Urinary bladder (tissue), 4 donors: Measurements from ENCODE around the gene ZNF181. TPM values are rescaled to one million over a fixed set of nuclear protein-coding genes. Genes with fewer than 3 reads are reported as not detected.

Experiments
- DNase-seq: peaks from one replicate; pipeline ENCODE4 v3.0.0-alpha.2; 2015; ENCODE audit errors: extremely low spot score
- H3K27ac ChIP-seq: one replicate; pipeline ENCODE4 v1.5.1; 2013; ENCODE audit warnings: low read depth, mild to moderate bottlenecking, moderate library complexity
- H3K36me3 ChIP-seq: one replicate; pipeline ENCODE4 v1.6.1; 2013; ENCODE audit warnings: mild to moderate bottlenecking, moderate library complexity; ENCODE audit not compliant: insufficient read depth
- H3K4me1 ChIP-seq: one replicate; pipeline ENCODE4 v1.6.1; 2013; ENCODE audit warnings: mild to moderate bottlenecking, moderate library complexity; ENCODE audit not compliant: insufficient read depth
- H3K4me3 ChIP-seq: one replicate; pipeline ENCODE4 v1.5.1; 2013; ENCODE audit warnings: low read depth, low read length
- WGBS: extraction: QIAGEN DNeasy Blood & Tissue Kit; methylation state at CpG from one replicate; pipeline ENCODE4 v1.1.7; 2013; 5-methylcytosine and 5-hydroxymethylcytosine counted together
- polyA plus RNA-seq: library from polyadenylated mRNA; stranded (reverse); fragments of 200-250 nt; gene quantifications from one replicate; pipeline ENCODE4 v1.2.3, GENCODE V29; 2013
- total RNA-seq: library from RNA; depleted of rRNA; stranded (reverse); fragments of >200 nt; gene quantifications from one replicate; pipeline ENCODE4 v1.2.3, GENCODE V29; 2014
- donor health status: healthy with polysubstance abuse.
- donor health status: healthy.

Gene ZNF181
- total and polyA plus RNA-seq, 2 donors: 17.0 to 37.0 TPM

- DNase-seq: no peak
- 87% methylated on average over 11 of the region's 11 CpGs for WGBS
- peaks cover 3% of the 10 kb centered on the region for H3K4me1 ChIP-seq
- no peaks in the 10 kb centered on the region for H3K36me3 ChIP-seq
- H3K27ac ChIP-seq: no peak overlapping the region
- H3K4me3 ChIP-seq: no peak overlapping the region
These were observed 2.8 kb upstream of the ZNF181 start for GRCh38 chr19:34731019-34731829.

DNA sequence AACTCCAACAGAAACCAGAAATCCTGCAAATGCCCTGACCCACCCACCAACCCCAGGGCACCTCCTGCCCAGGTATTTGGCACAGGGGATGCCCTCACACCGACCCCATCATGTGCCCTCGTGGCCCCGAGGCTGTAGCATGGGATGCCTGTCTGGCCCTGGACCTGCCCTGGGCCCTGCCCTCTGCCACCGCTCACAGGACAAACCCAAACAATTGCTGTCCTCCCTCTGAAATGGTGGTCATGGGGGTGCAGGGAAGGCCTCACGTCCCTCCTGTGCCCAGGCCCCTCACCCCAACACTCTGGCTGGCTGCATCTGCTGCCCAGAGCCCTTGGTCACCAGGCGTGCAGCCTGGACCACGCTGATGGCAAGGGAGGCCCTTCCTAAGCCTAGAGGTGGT lies 2.1 kb upstream of the ZNF181 start:
- H3K27ac ChIP-seq: no peak overlapping the region
- DNase-seq: no peak
- no peak overlapping the region for H3K4me3 ChIP-seq
- WGBS: 79% methylated on average over 7 of the region's 7 CpGs
- peaks cover 3% of the 10 kb centered on the region for H3K4me1 ChIP-seq
- H3K36me3 ChIP-seq: no peaks in the 10 kb centered on the region

DNA sequence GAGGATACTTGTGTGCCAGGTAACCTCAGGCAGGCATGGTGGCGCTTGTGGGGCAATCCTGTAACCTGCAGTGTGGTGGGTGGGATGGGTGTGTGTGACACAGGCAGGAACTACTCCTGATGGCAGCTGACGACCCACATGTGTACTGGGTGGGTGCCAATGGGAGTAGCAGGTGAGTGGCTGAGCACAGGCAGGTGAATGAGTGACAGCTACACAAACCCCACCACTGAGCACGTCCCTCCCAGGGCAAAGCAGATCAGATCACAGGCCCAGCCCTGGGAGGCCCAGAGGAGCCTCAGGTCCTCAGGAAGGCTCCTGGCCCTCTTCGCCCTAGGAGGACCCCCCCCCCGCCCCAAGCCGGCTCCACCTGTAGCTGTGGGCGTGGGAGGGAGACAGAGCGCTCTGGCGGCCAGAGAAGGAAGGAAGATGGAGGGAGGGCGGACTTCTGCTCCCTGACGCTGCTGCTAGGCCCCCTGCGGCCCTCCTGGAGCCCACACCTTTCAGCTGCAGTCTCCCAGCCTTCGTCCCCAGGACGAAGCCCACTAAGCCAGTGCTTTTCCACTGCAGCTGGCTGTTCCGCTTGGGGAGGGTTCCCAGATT lies 1.3 kb upstream of the ZNF181 start:
- Histone ChIP-seq H3K4me1 (peaks cover 3% of the 10 kb centered on the region), H3K27ac (no peak overlapping the region), H3K36me3 (no peaks in the 10 kb centered on the region), H3K4me3 (peak overlapping the region; percentile 80)
- 37% methylated on average over 15 of the region's 15 CpGs for WGBS
- no peak for DNase-seq

- H3K4me1 ChIP-seq: peaks cover 3% of the 10 kb centered on the region
- peak overlapping the region; percentile 84 for H3K27ac ChIP-seq
- H3K4me3 ChIP-seq: peak overlapping the region; percentile 80
- no peaks in the 10 kb centered on the region for H3K36me3 ChIP-seq
- WGBS: under 1% methylated on average over 13 of the region's 13 CpGs
- no peak for DNase-seq
These were observed 737 bp upstream of the ZNF181 start for GRCh38 chr19:34733266-34733745.

GRCh38 chr19:34734537-34735103 lies 577 bp downstream of the ZNF181 start:
- 15% methylated on average over 16 of the region's 16 CpGs for WGBS
- Histone ChIP-seq H3K4me3 (peak overlapping the region; percentile 80), H3K4me1 (peaks cover 3% of the 10 kb centered on the region), H3K27ac (peak overlapping the region; percentile 98), H3K36me3 (peaks cover 3% of the 10 kb centered on the region)
- peak; percentile 59 for DNase-seq

DNA sequence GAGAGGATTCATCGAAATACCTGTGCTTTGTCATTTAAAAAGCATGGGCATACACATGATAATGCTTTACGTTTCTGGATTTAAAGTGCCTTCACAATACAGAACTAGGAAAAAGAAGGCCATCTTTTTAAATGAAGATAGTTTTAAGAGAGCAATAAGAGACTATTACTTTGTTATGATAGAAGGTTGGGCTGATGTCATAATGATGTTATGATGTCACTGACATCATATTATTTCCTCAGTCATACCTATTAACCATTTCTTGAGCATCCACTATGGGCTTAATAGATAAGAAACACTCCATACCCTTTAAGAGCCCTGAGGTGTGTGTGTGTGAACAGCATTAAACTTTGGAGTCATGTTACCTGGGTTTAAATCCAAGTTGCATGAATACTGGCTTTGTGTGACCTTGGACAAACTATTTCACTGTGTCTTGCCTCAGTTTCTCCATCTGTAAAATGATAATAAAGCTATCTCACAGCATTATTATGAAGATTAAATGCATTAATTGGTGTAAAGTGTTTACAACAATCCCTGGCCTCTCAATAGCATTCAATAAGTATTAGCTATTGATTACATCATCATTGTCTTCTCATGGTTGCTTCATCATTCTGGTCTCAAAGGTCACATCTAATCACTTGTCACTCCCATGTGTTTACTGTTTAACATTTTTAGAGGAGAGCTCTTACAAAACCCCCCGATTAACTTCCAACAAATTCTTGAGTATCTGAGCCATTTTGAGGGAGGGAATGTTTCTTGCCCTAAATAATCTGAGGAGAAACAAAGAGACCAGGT lies 11.1 kb downstream of the ZNF181 start:
- Histone ChIP-seq H3K36me3 (peaks cover 1% of the 10 kb centered on the region), H3K27ac (no peak overlapping the region), H3K4me1 (no peaks in the 10 kb centered on the region), H3K4me3 (no peak overlapping the region)
- no peak for DNase-seq
- 90% methylated on average over 3 of the region's 3 CpGs for WGBS

GRCh38 chr19:34757441-34757840 lies 23.4 kb downstream of the ZNF181 start:
- H3K27ac ChIP-seq: no peak overlapping the region
- H3K36me3 ChIP-seq: peaks cover 4% of the 10 kb centered on the region
- DNase-seq: no peak
- H3K4me1 ChIP-seq: no peaks in the 10 kb centered on the region
- 94% methylated on average over 4 of the region's 4 CpGs for WGBS
- no peak overlapping the region for H3K4me3 ChIP-seq

- WGBS: 99% methylated on average over 11 of the region's 11 CpGs
- H3K4me3 ChIP-seq: no peak overlapping the region
- H3K4me1 ChIP-seq: no peaks in the 10 kb centered on the region
- no peak overlapping the region for H3K27ac ChIP-seq
- DNase-seq: no peak
- peaks cover 2% of the 10 kb centered on the region for H3K36me3 ChIP-seq
These were observed 25.3 kb downstream of the ZNF181 start for GRCh38 chr19:34759218-34759917.

GRCh38 chr19:34766386-34766785 lies 32.3 kb downstream of the ZNF181 start:
- Histone ChIP-seq H3K36me3 (no peaks in the 10 kb centered on the region), H3K27ac (no peak overlapping the region), H3K4me3 (no peak overlapping the region), H3K4me1 (no peaks in the 10 kb centered on the region)
- WGBS: 97% methylated on average over 2 of the region's 2 CpGs
- no peak for DNase-seq

DNA sequence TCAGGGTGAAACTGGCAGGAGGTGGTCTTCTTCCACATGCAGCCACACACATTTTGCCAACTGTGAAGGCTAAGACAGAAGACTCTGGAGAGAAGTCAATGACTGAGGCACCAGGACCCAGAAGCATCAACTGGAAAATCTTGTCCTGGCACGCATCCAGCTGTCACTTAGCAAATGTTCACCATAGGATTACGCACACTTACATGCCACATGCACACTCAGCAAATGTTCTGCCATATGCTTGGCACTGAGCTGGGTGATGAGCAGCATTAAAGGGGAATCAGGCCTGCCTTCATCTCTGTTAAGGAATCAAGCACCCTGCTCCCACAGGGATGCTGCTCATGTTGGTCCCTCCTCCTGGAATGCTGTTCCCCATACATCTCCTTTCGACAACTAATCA lies 33.9 kb downstream of the ZNF181 start:
- Histone ChIP-seq H3K4me3 (no peak overlapping the region), H3K27ac (no peak overlapping the region), H3K4me1 (no peaks in the 10 kb centered on the region), H3K36me3 (no peaks in the 10 kb centered on the region)
- 93% methylated on average over 3 of the region's 3 CpGs for WGBS
- DNase-seq: no peak

DNA sequence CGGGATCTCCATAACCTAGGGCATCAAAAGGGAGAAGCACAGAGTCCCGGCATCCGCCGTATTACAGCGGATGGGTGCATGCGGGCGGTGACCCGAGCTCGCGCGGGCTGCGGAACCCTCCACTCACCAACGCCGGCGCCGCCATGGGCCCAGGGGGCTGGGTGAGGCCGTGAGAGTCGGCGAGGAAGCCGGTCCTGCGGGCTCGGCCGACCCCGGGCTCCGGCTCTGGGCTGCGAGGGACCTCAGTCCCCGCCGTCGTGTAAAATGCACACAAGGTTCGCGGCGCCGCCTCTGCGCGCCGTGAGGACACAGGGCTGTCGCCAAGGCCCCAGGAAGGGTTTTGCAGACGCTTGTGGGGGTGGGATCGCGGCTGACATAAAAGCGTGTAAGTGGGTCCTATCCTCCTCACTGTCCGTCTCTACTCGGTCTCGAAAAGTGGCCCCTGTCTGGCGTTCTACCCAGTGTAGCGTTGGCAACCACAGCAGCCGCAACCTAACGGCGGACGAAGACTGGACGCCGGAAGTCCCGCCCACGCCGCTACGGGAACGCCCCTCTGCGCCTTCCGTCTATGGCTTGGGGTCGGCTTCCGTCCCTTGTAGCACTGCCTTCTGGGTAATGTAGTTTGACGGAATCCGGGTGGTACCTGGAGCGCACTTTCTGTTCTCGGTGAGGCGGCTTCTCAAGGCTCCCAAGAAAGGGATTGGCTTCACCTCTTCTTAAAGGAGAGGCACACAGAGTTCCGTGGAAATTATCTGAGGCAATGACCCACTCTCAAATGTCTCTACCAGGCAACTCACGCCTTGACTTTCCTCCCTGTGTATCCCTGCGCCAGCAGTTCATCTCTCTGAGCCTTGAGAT lies 38.9 kb downstream of the ZNF181 start, which contains the start of gene ZNF599:
TSS of gene ZNF599 (minus strand) at position 519 of the 858 bp plus-strand sequence. CDS start at position 145, 374 bp downstream.
- no peaks in the 10 kb centered on the region for H3K4me1 ChIP-seq
- H3K4me3 ChIP-seq: peak within 1 kb of the TSS; percentile 72
- H3K36me3 ChIP-seq: no peaks in the 10 kb centered on the region
- peak; percentile 80 for DNase-seq
- WGBS: 3% methylated on average over 69 of the region's 69 CpGs
- peak within 1 kb of the TSS; percentile 65 for H3K27ac ChIP-seq

DNA sequence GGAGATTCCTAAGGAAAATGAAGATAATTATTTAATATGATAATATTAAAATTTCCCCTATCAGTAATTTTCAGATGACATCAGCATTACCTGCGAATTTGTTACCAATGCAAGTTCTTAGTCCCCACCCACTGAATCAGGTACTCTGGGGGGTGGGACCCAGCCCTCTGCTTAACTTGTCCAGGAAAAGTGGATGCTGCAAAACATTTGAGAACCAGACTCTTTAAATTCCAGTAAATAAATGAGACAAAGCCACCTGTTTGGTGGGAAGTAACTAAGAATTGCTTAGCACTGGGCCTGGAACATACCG lies 39.5 kb downstream of the ZNF181 start:
- 69% methylated on average over 2 of the region's 2 CpGs for WGBS
- DNase-seq: no peak
- Histone ChIP-seq H3K36me3 (no peaks in the 10 kb centered on the region), H3K4me1 (no peaks in the 10 kb centered on the region), H3K27ac (no peak overlapping the region), H3K4me3 (peak overlapping the region; percentile 72)
